GM23248 (cell line): Measurements from ENCODE around the gene UBAC2. TPM values are rescaled to one million over a fixed set of nuclear protein-coding genes. Genes with fewer than 3 reads are reported as not detected.
"Not testable (repeated sequence)": the region's sequence is repeated elsewhere in the genome, so short reads cannot be mapped to it uniquely, and the experiment has no call there.

ENCODE experiments used
- DNase-seq: peaks from one replicate; pipeline ENCODE4 v3.0.0-alpha.2; 2015
- H2AFZ ChIP-seq: fragments of 200-600 bp; sonication (generic); 2 replicates; pipeline ENCODE4 v1.6.1; 2016; ENCODE audit warnings: antibody characterized with exemption
- H3F3A ChIP-seq: fragments of 200-600 bp; sonication (generic); 2 replicates; pipeline ENCODE4 v1.6.1; 2016; ENCODE audit warnings: mild to moderate bottlenecking, antibody characterized with exemption, mixed run types; ENCODE audit not compliant: insufficient read depth
- H3K27ac ChIP-seq: fragments of 200-600 bp; sonication (generic); 2 replicates; pipeline ENCODE4 v1.5.1; 2016; ENCODE audit warnings: mild to moderate bottlenecking
- H3K27me3 ChIP-seq: fragments of 200-600 bp; sonication (generic); replicated peaks from 2 replicates; pipeline ENCODE4 v1.6.1; 2016; ENCODE audit warnings: mild to moderate bottlenecking; ENCODE audit not compliant: insufficient read depth
- H3K36me3 ChIP-seq: fragments of 200-600 bp; sonication (generic); 2 replicates; pipeline ENCODE4 v1.6.1; 2016; ENCODE audit warnings: low read depth, mild to moderate bottlenecking
- H3K4me1 ChIP-seq: fragments of 200-600 bp; sonication (generic); 2 replicates; pipeline ENCODE4 v1.6.1; 2016; ENCODE audit warnings: mild to moderate bottlenecking; ENCODE audit not compliant: insufficient read depth
- H3K4me2 ChIP-seq: fragments of 200-600 bp; sonication (generic); one replicate; pipeline ENCODE4 v1.6.1; 2016; ENCODE audit warnings: mild to moderate bottlenecking; ENCODE audit not compliant: unreplicated experiment
- H3K4me3 ChIP-seq: fragments of 200-600 bp; sonication (generic); 2 replicates; pipeline ENCODE4 v1.5.1; 2016; ENCODE audit warnings: mild to moderate bottlenecking
- H3K79me2 ChIP-seq: fragments of 200-600 bp; sonication (generic); 2 replicates; pipeline ENCODE4 v1.6.1; 2016; ENCODE audit warnings: mild to moderate bottlenecking; ENCODE audit not compliant: insufficient read depth
- H3K9ac ChIP-seq: fragments of 200-600 bp; sonication (generic); 2 replicates; pipeline ENCODE4 v1.6.1; 2016; ENCODE audit warnings: mild to moderate bottlenecking
- H3K9me2 ChIP-seq: fragments of 200-600 bp; sonication (generic); 2 replicates; pipeline ENCODE4 v1.6.1; 2016; ENCODE audit warnings: mixed run types, mild to moderate bottlenecking, moderate library complexity; ENCODE audit not compliant: insufficient read depth
- H3K9me3 ChIP-seq: fragments of 200-600 bp; sonication (generic); one replicate; pipeline ENCODE4 v1.6.1; 2017; ENCODE audit warnings: low read depth
- H4K20me1 ChIP-seq: fragments of 200-600 bp; sonication (generic); 2 replicates; pipeline ENCODE4 v1.6.0; 2016; ENCODE audit not compliant: insufficient read depth
- EZH2 ChIP-seq: fragments of 200-600 bp; sonication (generic); IDR thresholded peaks from 2 replicates; pipeline ENCODE4 v1.6.1; 2018; ENCODE audit warnings: antibody characterized with exemption, mild to moderate bottlenecking; ENCODE audit not compliant: insufficient read depth, poor library complexity, severe bottlenecking
- EZH2phosphoT487 ChIP-seq: fragments of 200-600 bp; sonication (generic); IDR thresholded peaks from 2 replicates; pipeline ENCODE4 v1.6.1; 2018; ENCODE audit warnings: antibody characterized with exemption, moderate library complexity, mild to moderate bottlenecking, low read depth; ENCODE audit not compliant: insufficient read depth
- WGBS, 2 experiments: methylation state at CpG; one replicate each; pipeline ENCODE4 v1.1.6; 2015 to 2017; ENCODE audit warnings: low lambda C conversion rate in 2 of 2, low coverage in 1 of 2; ENCODE audit errors: missing lambda C conversion rate in 2 of 2; 5-methylcytosine and 5-hydroxymethylcytosine counted together
- in situ Hi-C: fragments of 300-500 bp; cut with MboI; formaldehyde crosslinking; loops from 2 replicates; pipeline ENCODE4 v1.15.0; 2020
- polyA plus RNA-seq: library from polyadenylated mRNA; unstranded; fragments of >200 nt; fragmentation: Nextera tagmentation; extraction: Ambion mirVana; gene quantifications from 2 replicates; pipeline ENCODE4 v1.2.1, GENCODE V29; 2016
- total RNA-seq: library from RNA; depleted of rRNA; stranded (reverse); fragments of >200 nt; shearing (Covaris generic); gene quantifications from 2 replicates; pipeline ENCODE4 v1.2.3, GENCODE V29; 2014

UBAC2 gene
- total and polyA plus RNA-seq, 2 experiments from 2014 or later = 66.1 to 95.9 TPM

- in situ Hi-C loops = no loop called here
- Histone ChIP-seq H3K4me2 (no peak overlapping the region), H3K9ac (no peak overlapping the region), H2AFZ (no peak overlapping the region), H3K4me1 (no peaks in the 10 kb centered on the region), H3K36me3 (no peaks in the 10 kb centered on the region), H3K27ac (no peak overlapping the region), H3K27me3 (no peaks in the 10 kb centered on the region), H3K4me3 (no peak overlapping the region), H3K9me3 (no peaks in the 10 kb centered on the region), H3F3A (no peaks in the 10 kb centered on the region), H4K20me1 (no peaks in the 10 kb centered on the region), H3K9me2 (no peaks in the 10 kb centered on the region), H3K79me2 (no peaks in the 10 kb centered on the region)
- 68 to 71% methylated on average over 11 of the region's 11 CpGs for whole genome bisulfite sequencing, 2 experiments
- TF ChIP-seq EZH2phosphoT487 (no peak), EZH2 (no peak)
- no peak for DNase-seq
Measured at GRCh38 chr13:99391781-99392469, 191.3 kb downstream of the UBAC2 start.

DNA sequence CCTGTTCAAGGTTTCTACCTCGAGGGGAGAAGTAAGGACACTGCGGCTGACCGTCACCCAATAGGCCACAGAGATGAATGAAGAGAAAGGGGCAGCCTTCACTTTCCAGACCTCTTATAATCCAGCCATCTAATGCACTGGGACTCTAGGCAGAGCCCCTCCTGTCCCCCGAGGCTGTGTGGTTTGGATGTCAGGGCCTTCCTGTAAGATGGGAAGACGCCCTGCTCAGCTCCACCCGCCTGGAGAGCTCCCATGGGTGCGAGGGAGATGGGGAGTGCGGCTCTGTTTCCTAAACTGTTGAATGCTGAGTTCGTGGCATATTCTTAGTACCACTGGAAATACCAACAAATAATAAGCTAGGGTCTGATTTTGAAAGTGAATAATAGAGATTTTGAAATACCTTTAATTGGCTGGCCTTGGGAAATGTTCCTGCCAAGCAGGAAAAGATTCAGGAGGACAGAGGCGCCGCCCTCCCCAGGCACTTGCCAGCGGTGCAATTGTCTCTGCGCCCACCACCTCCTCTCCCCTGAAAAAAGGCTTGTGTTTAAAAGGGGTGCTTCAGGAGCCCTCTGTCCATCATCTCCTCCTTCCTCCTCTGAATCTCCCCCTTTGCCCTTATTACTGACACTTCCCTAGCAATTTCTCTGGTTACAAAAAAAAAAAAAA is 191.9 kb downstream of the UBAC2 start:
- Histone ChIP-seq H3K4me1 (no peaks in the 10 kb centered on the region), H3K9ac (no peak overlapping the region), H3K79me2 (no peaks in the 10 kb centered on the region), H3K9me3 (no peaks in the 10 kb centered on the region), H3K9me2 (no peaks in the 10 kb centered on the region), H4K20me1 (no peaks in the 10 kb centered on the region), H3K27me3 (no peaks in the 10 kb centered on the region), H3K36me3 (no peaks in the 10 kb centered on the region), H3F3A (no peaks in the 10 kb centered on the region), H3K4me2 (no peak overlapping the region), H3K4me3 (no peak overlapping the region), H3K27ac (no peak overlapping the region), H2AFZ (no peak overlapping the region)
- TF ChIP-seq EZH2 = no peak
- TF ChIP-seq EZH2phosphoT487 = no peak
- 89 to 93% methylated on average over 13 of the region's 13 CpGs for WGBS, 2 experiments
- in situ Hi-C loops = no loop called here
- no peak for DNase-seq

- H3F3A ChIP-seq, in situ Hi-C loops, H3K4me1 ChIP-seq, DNase-seq, H3K9ac ChIP-seq, H3K9me2 ChIP-seq, H3K4me3 ChIP-seq, H3K9me3 ChIP-seq, H3K79me2 ChIP-seq, H2AFZ ChIP-seq, H3K27ac ChIP-seq, H3K27me3 ChIP-seq, H4K20me1 ChIP-seq, H3K4me2 ChIP-seq, H3K36me3 ChIP-seq: not testable (repeated sequence)
- 84 to 93% methylated on average over 7 of the region's 7 CpGs for WGBS, 2 experiments
Measured at GRCh38 chr13:99393391-99393790, 192.7 kb downstream of the UBAC2 start.

DNA sequence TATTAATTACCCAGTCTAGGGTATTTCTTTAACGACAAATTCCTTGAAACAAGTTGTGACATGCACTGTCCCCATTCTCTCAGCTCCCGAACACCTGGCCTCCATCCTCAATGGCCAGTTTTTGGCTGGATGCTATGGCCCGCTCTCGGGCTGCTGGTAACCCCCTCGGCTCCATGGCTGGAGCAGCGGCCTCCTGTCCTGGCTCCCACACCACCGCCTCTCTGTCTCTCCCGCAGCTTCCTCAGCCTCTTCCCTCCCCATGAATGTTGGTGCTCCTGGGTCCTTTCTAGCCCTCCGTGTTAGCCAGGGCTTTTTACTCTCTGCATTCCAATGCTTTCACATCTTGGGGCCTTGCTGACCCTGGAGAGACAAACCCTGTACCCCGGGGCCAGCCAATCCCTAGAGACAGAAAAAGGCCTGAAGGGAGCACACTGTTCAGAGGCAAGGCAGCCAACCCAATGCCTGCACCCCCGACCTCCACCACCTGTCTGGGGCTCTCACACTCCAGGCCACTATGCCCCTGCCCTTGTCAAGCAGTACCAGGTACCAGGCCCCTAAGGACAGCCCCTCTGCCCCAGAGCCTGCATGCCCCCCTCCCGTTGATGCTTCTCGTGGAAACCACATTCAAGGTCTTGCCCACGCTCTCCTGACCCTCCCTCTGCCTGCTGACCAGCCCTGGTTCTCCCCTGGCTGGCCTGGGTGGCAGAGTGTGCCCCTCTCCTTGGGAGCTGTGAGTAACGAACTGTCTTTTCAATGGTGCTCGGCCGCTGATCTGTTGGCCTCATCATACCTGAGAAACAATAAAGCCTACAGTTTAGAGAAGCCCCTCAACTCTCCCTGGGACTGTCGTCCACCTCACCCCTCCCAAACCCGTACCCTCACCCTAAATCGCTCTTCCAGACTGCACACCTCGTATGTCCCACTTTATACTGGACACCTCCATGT is 193.4 kb downstream of the UBAC2 start:
- WGBS, 2 experiments = 74 to 79% methylated on average over 21 of the region's 21 CpGs
- Histone ChIP-seq H3K9ac (no peak overlapping the region), H2AFZ (no peak overlapping the region), H3K9me3 (no peaks in the 10 kb centered on the region), H3K4me1 (no peaks in the 10 kb centered on the region), H3F3A (no peaks in the 10 kb centered on the region), H3K4me3 (no peak overlapping the region), H3K36me3 (no peaks in the 10 kb centered on the region), H3K79me2 (no peaks in the 10 kb centered on the region), H3K27me3 (no peaks in the 10 kb centered on the region), H3K9me2 (no peaks in the 10 kb centered on the region), H3K4me2 (no peak overlapping the region), H4K20me1 (no peaks in the 10 kb centered on the region), H3K27ac (no peak overlapping the region)
- no peak for DNase-seq
- in situ Hi-C loops = no loop called here
- TF ChIP-seq EZH2phosphoT487 = no peak
- TF ChIP-seq EZH2 = no peak
